GM18526 (cell line): ENCODE measurements around the gene GGT5.

ENCODE experiments used
- POLR2A ChIP-seq: IDR thresholded peaks from 3 replicates; pipeline ENCODE4 v1.6.1; 2011; ENCODE audit not compliant: insufficient read length; ENCODE audit errors: extremely low read depth

The GGT5 gene

GRCh38 chr22:24179478-24180210 lies 65.2 kb downstream of the GGT5 start:
- TF ChIP-seq POLR2A = no peak

GRCh38 chr22:24178502-24179440 lies 66.1 kb downstream of the GGT5 start:
- TF ChIP-seq POLR2A = no peak

- TF ChIP-seq POLR2A = no peak
Measured at GRCh38 chr22:24178021-24178431, 66.9 kb downstream of the GGT5 start.

- no peak for TF ChIP-seq POLR2A
Measured at GRCh38 chr22:24177456-24177855, 67.4 kb downstream of the GGT5 start.

GRCh38 chr22:24177045-24177444 lies 67.8 kb downstream of the GGT5 start:
- no peak for TF ChIP-seq POLR2A

GRCh38 chr22:24176630-24177029 lies 68.3 kb downstream of the GGT5 start:
- TF ChIP-seq POLR2A = no peak

- TF ChIP-seq POLR2A = no peak
Measured at GRCh38 chr22:24176040-24176439, 68.8 kb downstream of the GGT5 start.

- TF ChIP-seq POLR2A = no peak
Measured at GRCh38 chr22:24175160-24175808, 69.6 kb downstream of the GGT5 start.

GRCh38 chr22:24171822-24172221 lies 73.1 kb downstream of the GGT5 start:
- TF ChIP-seq POLR2A = no peak

GRCh38 chr22:24170632-24171031 lies 74.2 kb downstream of the GGT5 start:
- no peak for TF ChIP-seq POLR2A

GRCh38 chr22:24170188-24170587 lies 74.7 kb downstream of the GGT5 start:
- TF ChIP-seq POLR2A = no peak
